Suprapubic skin (tissue), 4 donors: ENCODE data around the gene GNAT2. TPM values are rescaled to one million over a fixed set of nuclear protein-coding genes. Genes with fewer than 3 reads are reported as not detected.

Source experiments
- DNase-seq, 2 donors: peaks; one replicate each; pipeline ENCODE4 v3.0.0-alpha.2; 2019; ENCODE audit warnings: low spot score in 2 of 2
- H3K27ac ChIP-seq: fragments of 200-600 bp; sonication (generic); one replicate; pipeline ENCODE4 v1.5.1; 2019
- H3K27me3 ChIP-seq: fragments of 200-600 bp; sonication (generic); one replicate; pipeline ENCODE4 v1.5.1; 2019
- H3K36me3 ChIP-seq: fragments of 200-600 bp; sonication (generic); one replicate; pipeline ENCODE4 v1.5.1; 2019
- H3K4me1 ChIP-seq: fragments of 200-600 bp; sonication (generic); one replicate; pipeline ENCODE4 v1.5.1; 2019
- H3K4me3 ChIP-seq: fragments of 200-600 bp; sonication (generic); one replicate; pipeline ENCODE4 v1.5.1; 2019; ENCODE audit warnings: mild to moderate bottlenecking
- H3K9me3 ChIP-seq: fragments of 200-600 bp; sonication (generic); one replicate; pipeline ENCODE4 v1.5.1; 2019
- CTCF ChIP-seq, 2 donors: fragments of 200-600 bp in 1 of 2; fragments of 450-650 bp in 1 of 2; sonication (generic) in 1 of 2; IDR thresholded peaks; one replicate each; pipeline ENCODE4 v1.5.1; 2016 to 2019; ENCODE audit warnings: antibody characterized with exemption in 2 of 2, mild to moderate bottlenecking in 1 of 2, moderate library complexity in 1 of 2
- EP300 ChIP-seq: sonication (generic); formaldehyde crosslinking; IDR thresholded peaks from one replicate; pipeline ENCODE4 v1.6.1; 2017; ENCODE audit warnings: antibody characterized with exemption
- POLR2A ChIP-seq, 2 donors: fragments of 450-650 bp; IDR thresholded peaks; one replicate each; pipeline ENCODE4 v1.6.1; 2017; ENCODE audit warnings: antibody characterized with exemption in 2 of 2, mild to moderate bottlenecking in 2 of 2, moderate library complexity in 2 of 2
- POLR2AphosphoS5 ChIP-seq, 3 donors: sonication (generic); formaldehyde crosslinking; IDR thresholded peaks; one replicate each; pipeline ENCODE4 v1.6.1; 2017; ENCODE audit warnings: antibody characterized with exemption in 3 of 3
- WGBS: methylation state at CpG from one replicate; pipeline ENCODE4 v1.1.5; 2018; 5-methylcytosine and 5-hydroxymethylcytosine counted together
- total RNA-seq, 4 donors: library from RNA; depleted of rRNA; stranded (reverse); fragments of >200 nt; gene quantifications; one replicate each; pipeline ENCODE4 v1.1.0, GENCODE V29; 2016

Gene GNAT2
- total RNA-seq: not detected

GRCh38 chr1:109619576-109620400 is at the start of gene GNAT2, which contains the start of gene AMPD2:
TSS of gene GNAT2 (minus strand) at chr1:109619616. CDS start at chr1:109612870, 6,746 bp downstream.
TSS of gene AMPD2 (plus strand) at chr1:109619837. CDS start at chr1:109621176, 1,339 bp downstream.
- H3K27me3 ChIP-seq: no peaks in the 10 kb centered on the region
- no peak for TF ChIP-seq CTCF (IDR thresholded peaks at IDR 0.05)
- no peak for TF ChIP-seq POLR2A (IDR thresholded peaks at IDR 0.05)
- TF ChIP-seq POLR2AphosphoS5 (IDR thresholded peaks at IDR 0.05): no peak
- no peak for TF ChIP-seq EP300
- H3K4me3 ChIP-seq: peak within 1 kb of the TSS; percentile 76
- peak; percentile 88 to 91 for DNase-seq
- WGBS: 1% methylated on average over 20 of the region's 47 CpGs
- peaks cover 55% of the 10 kb centered on the region for H3K4me1 ChIP-seq
- H3K9me3 ChIP-seq: no peaks in the 10 kb centered on the region
- no peaks in the 10 kb centered on the region for H3K36me3 ChIP-seq
- peak within 1 kb of the TSS; percentile 84 for H3K27ac ChIP-seq

- no peak overlapping the region for H3K27ac ChIP-seq
- peaks cover 9% of the 10 kb centered on the region for H3K36me3 ChIP-seq
- peaks cover 20% of the 10 kb centered on the region for H3K4me1 ChIP-seq
- H3K9me3 ChIP-seq: no peaks in the 10 kb centered on the region
- no peak for DNase-seq
- no peak for TF ChIP-seq CTCF (IDR thresholded peaks at IDR 0.05)
- no peak for TF ChIP-seq EP300
- TF ChIP-seq POLR2AphosphoS5 (IDR thresholded peaks at IDR 0.05): no peak
- TF ChIP-seq POLR2A (IDR thresholded peaks at IDR 0.05): no peak
- H3K4me3 ChIP-seq: peak overlapping the region; percentile 60
- 4% methylated on average over 8 of the region's 26 CpGs for WGBS
- no peaks in the 10 kb centered on the region for H3K27me3 ChIP-seq
Measured at GRCh38 chr1:109668123-109668775, 48.8 kb upstream of the GNAT2 start.

GRCh38 chr1:109667452-109668122 is 48.2 kb upstream of the GNAT2 start, which contains the start of gene GSTM2:
TSS of gene GSTM2 (plus strand) at chr1:109668057. CDS start at chr1:109668116, 59 bp downstream.
- peak; percentile 96 to 98 for DNase-seq
- WGBS: 10% methylated on average over 13 of the region's 22 CpGs
- Histone ChIP-seq H3K9me3 (no peaks in the 10 kb centered on the region), H3K36me3 (peaks cover 5% of the 10 kb centered on the region), H3K4me3 (peak within 1 kb of the TSS; percentile 60), H3K27me3 (no peaks in the 10 kb centered on the region), H3K4me1 (peaks cover 20% of the 10 kb centered on the region), H3K27ac (no peak within 1 kb of the TSS)
- TF ChIP-seq CTCF (IDR thresholded peaks at IDR 0.05): no peak
- TF ChIP-seq POLR2AphosphoS5 (IDR thresholded peaks at IDR 0.05): no peak
- no peak for TF ChIP-seq EP300
- TF ChIP-seq POLR2A (IDR thresholded peaks at IDR 0.05): no peak

GRCh38 chr1:109664671-109665070 is 45.3 kb upstream of the GNAT2 start:
- H3K27me3 ChIP-seq: no peaks in the 10 kb centered on the region
- H3K4me1 ChIP-seq: peaks cover 20% of the 10 kb centered on the region
- H3K36me3 ChIP-seq: peaks cover 9% of the 10 kb centered on the region
- H3K9me3 ChIP-seq: no peaks in the 10 kb centered on the region
- H3K4me3 ChIP-seq: no peak overlapping the region
- TF ChIP-seq EP300 (no peak), POLR2AphosphoS5 (IDR thresholded peaks at IDR 0.05) (no peak), POLR2A (IDR thresholded peaks at IDR 0.05) (no peak), CTCF (IDR thresholded peaks at IDR 0.05) (no peak)
- no peak overlapping the region for H3K27ac ChIP-seq
- WGBS: 92% methylated on average over 1 of the region's 1 CpG
- DNase-seq: no peak
